OCI-LY7 (cell line): ENCODE results near the gene HLCS. TPM values are rescaled to one million over a fixed set of nuclear protein-coding genes. Genes with fewer than 3 reads are reported as not detected.

Source experiments
- BruUV-seq: library from RNA; stranded (reverse); fragments of 400-500 nt; replicated peaks from 2 replicates; lab custom pipeline; 2021; lab: Mats Ljungman, UMichigan
- CTCF ChIA-PET: fragments of 300-600 bp; sonication (Branson Sonifier 250); formaldehyde crosslinking; loops from one replicate; lab custom pipeline; 2022; ENCODE audit warnings: antibody characterized with exemption; ENCODE audit not compliant: unreplicated experiment; lab: Charles Lee
- POLR2A ChIA-PET: fragments of 300-600 bp; sonication (Branson Sonifier 250); formaldehyde crosslinking; loops from one replicate; lab custom pipeline; 2022; ENCODE audit warnings: antibody characterized with exemption; lab: Charles Lee
- DNase-seq: peaks from one replicate; pipeline ENCODE4 v3.0.0-alpha.2; 2015; ENCODE audit warnings: low spot score
- H2AFZ ChIP-seq: fragments of 200-600 bp; sonication (generic), shearing (Covaris generic); 2 replicates; pipeline ENCODE4 v1.6.1; 2014; ENCODE audit warnings: mild to moderate bottlenecking, antibody characterized with exemption, low read length, moderate library complexity
- H3K27ac ChIP-seq: fragments of 200-600 bp; sonication (generic); 2 replicates; pipeline ENCODE4 v1.5.1; 2014; ENCODE audit warnings: mixed run types, low read depth, mild to moderate bottlenecking, moderate library complexity, low read length, inconsistent platforms; ENCODE audit not compliant: poor library complexity, severe bottlenecking
- H3K36me3 ChIP-seq: fragments of 200-600 bp; sonication (generic); 2 replicates; pipeline ENCODE4 v1.6.1; 2014; ENCODE audit warnings: mild to moderate bottlenecking, antibody characterized with exemption, low read length, moderate library complexity, mixed read lengths; ENCODE audit not compliant: insufficient read depth
- H3K4me1 ChIP-seq: fragments of 200-600 bp; sonication (generic); 2 replicates; pipeline ENCODE4 v1.5.1; 2014; ENCODE audit warnings: mild to moderate bottlenecking, low read length; ENCODE audit not compliant: insufficient read depth, poor library complexity, severe bottlenecking
- H3K4me2 ChIP-seq: fragments of 200-600 bp; sonication (generic); 2 replicates; pipeline ENCODE4 v1.6.1; 2014; ENCODE audit warnings: mild to moderate bottlenecking, low read length
- H3K4me3 ChIP-seq: fragments of 200-600 bp; sonication (generic); 2 replicates; pipeline ENCODE4 v1.5.1; 2014; ENCODE audit warnings: mild to moderate bottlenecking, low read depth, low read length; ENCODE audit not compliant: poor library complexity, severe bottlenecking
- H3K79me2 ChIP-seq: fragments of 200-600 bp; sonication (generic); 2 replicates; pipeline ENCODE4 v1.6.1; 2016; ENCODE audit warnings: low read depth, mild to moderate bottlenecking, low read length, moderate library complexity, mixed read lengths; ENCODE audit not compliant: insufficient read depth
- H3K9me2 ChIP-seq: fragments of 200-600 bp; sonication (generic); 2 replicates; pipeline ENCODE4 v1.6.1; 2016; ENCODE audit warnings: mild to moderate bottlenecking, low read length, mixed read lengths; ENCODE audit not compliant: insufficient read depth
- H3K9me3 ChIP-seq: fragments of 200-600 bp; sonication (generic); 2 replicates; pipeline ENCODE4 v1.6.1; 2014; ENCODE audit warnings: mild to moderate bottlenecking, mixed run types, low read length, mixed read lengths
- H4K20me1 ChIP-seq: fragments of 200-600 bp; sonication (generic); 2 replicates; pipeline ENCODE4 v1.6.1; 2014; ENCODE audit warnings: mild to moderate bottlenecking, antibody characterized with exemption, low read length, moderate library complexity, mixed read lengths; ENCODE audit not compliant: insufficient read depth
- CTCF ChIP-seq: fragments of 200-600 bp; sonication (generic); conservative IDR thresholded peaks from 2 replicates; pipeline ENCODE4 v1.5.1; 2014; ENCODE audit warnings: mild to moderate bottlenecking, antibody characterized with exemption, low read length, moderate library complexity, mixed read lengths
- EZH2phosphoT487 ChIP-seq: fragments of 200-600 bp; sonication (generic); IDR thresholded peaks from 2 replicates; pipeline ENCODE4 v1.6.1; 2018; ENCODE audit warnings: low read depth, borderline replicate concordance, mild to moderate bottlenecking, mixed run types, antibody characterized with exemption, low read length, moderate library complexity, mixed read lengths
- intact Hi-C: fragments of 100-400 bp; cut with micrococcal nuclease; formaldehyde crosslinking; loops from one replicate; pipeline ENCODE4 v1.10.0; 2022; ENCODE audit not compliant: unreplicated experiment
- total RNA-seq, 2 experiments: library from RNA; depleted of rRNA in 1 of 2; stranded (reverse); fragments of >200 nt in 1 of 2; shearing (Covaris generic) in 1 of 2; gene quantifications; 2 replicates each; pipeline ENCODE4 v1.2.3, GENCODE V29; 2014 to 2022

Gene HLCS
- total RNA-seq, 2 experiments from 2014 or later, result 12.0 to 20.9 TPM

GRCh38 chr21:36750576-36750959 is 215.9 kb downstream of the HLCS start:
- Histone ChIP-seq H2AFZ (no peak overlapping the region), H3K9me3 (no peaks in the 10 kb centered on the region), H3K4me1 (no peaks in the 10 kb centered on the region), H3K4me3 (no peak overlapping the region), H3K27ac (no peak overlapping the region), H3K4me2 (no peak overlapping the region), H4K20me1 (no peaks in the 10 kb centered on the region), H3K9me2 (no peaks in the 10 kb centered on the region), H3K79me2 (no peaks in the 10 kb centered on the region), H3K36me3 (no peaks in the 10 kb centered on the region)
- intact Hi-C loops, result no loop called here
- BruUV-seq, result no TSS peak
- no peak for DNase-seq
- CTCF ChIA-PET, result no interaction called here
- POLR2A ChIA-PET, result interaction anchor here (0.7 kb wide), 1 partner anchor 731 kb away, joined by 3 read pairs; no protein-coding TSS in a partner anchor
- no peak for TF ChIP-seq EZH2phosphoT487

GRCh38 chr21:36749935-36750575 is 216.4 kb downstream of the HLCS start:
- POLR2A ChIA-PET, result interaction anchor here (0.7 kb wide), 2 partner anchors 61 to 730 kb away, joined by 3 read pairs; no protein-coding TSS in a partner anchor
- H3K4me2 ChIP-seq, result no peak overlapping the region

GRCh38 chr21:36747815-36748383 is 218.6 kb downstream of the HLCS start:
- intact Hi-C loops, result no loop called here
- Histone ChIP-seq H3K79me2 (no peaks in the 10 kb centered on the region), H3K27ac (no peak overlapping the region), H4K20me1 (no peaks in the 10 kb centered on the region), H3K4me1 (no peaks in the 10 kb centered on the region), H3K4me2 (no peak overlapping the region), H3K9me3 (no peaks in the 10 kb centered on the region), H3K36me3 (no peaks in the 10 kb centered on the region), H2AFZ (no peak overlapping the region), H3K9me2 (no peaks in the 10 kb centered on the region), H3K4me3 (no peak overlapping the region)
- TF ChIP-seq CTCF (no peak), EZH2phosphoT487 (no peak)
- BruUV-seq, result no TSS peak
- CTCF ChIA-PET, result no interaction called here
- POLR2A ChIA-PET, result no interaction called here
- no peak for DNase-seq

More at GRCh38 chr21:36749935-36750575, 216.4 kb downstream of the HLCS start:
- Histone ChIP-seq H3K27ac (no peak overlapping the region), H3K4me3 (no peak overlapping the region), H3K9me3 (no peaks in the 10 kb centered on the region), H3K4me1 (no peaks in the 10 kb centered on the region), H2AFZ (no peak overlapping the region), H3K9me2 (no peaks in the 10 kb centered on the region), H3K36me3 (no peaks in the 10 kb centered on the region), H3K79me2 (no peaks in the 10 kb centered on the region), H4K20me1 (no peaks in the 10 kb centered on the region)
- DNase-seq, result no peak
- intact Hi-C loops, result no loop called here
- CTCF ChIA-PET, result no interaction called here
- TF ChIP-seq EZH2phosphoT487 (no peak), CTCF (no peak)
- BruUV-seq, result no TSS peak
